Astrocyte (in vitro differentiated cells and primary cell): ENCODE measurements around the gene RAB37. TPM values are rescaled to one million over a fixed set of nuclear protein-coding genes. Genes with fewer than 3 reads are reported as not detected.

Source experiments
- DNase-seq: peaks from one replicate; pipeline ENCODE4 v3.0.0-alpha.2; 2010; ENCODE audit warnings: low read depth
- FAIRE-seq: peaks from 2 replicates; lab custom pipeline; 2011; peaks lifted over from hg19 to GRCh38; lab: Jason Lieb, UNC
- H2AFZ ChIP-seq: 2 replicates; pipeline ENCODE4 v1.6.0; 2012; ENCODE audit warnings: low read depth, low read length, inconsistent platforms
- H3K27ac ChIP-seq: 2 replicates; pipeline ENCODE4 v1.5.1; 2011; ENCODE audit warnings: low read depth, low read length, inconsistent platforms
- H3K27me3 ChIP-seq: 2 replicates; pipeline ENCODE4 v1.6.0; 2011; ENCODE audit warnings: low read length, inconsistent platforms; ENCODE audit not compliant: insufficient read depth
- H3K36me3 ChIP-seq: 2 replicates; pipeline ENCODE4 v1.5.1; 2011; ENCODE audit warnings: low read length, inconsistent platforms; ENCODE audit not compliant: insufficient read depth
- H3K4me1 ChIP-seq: 2 replicates; pipeline ENCODE4 v1.5.1; 2011; ENCODE audit warnings: low read length, inconsistent platforms; ENCODE audit not compliant: insufficient read depth
- H3K4me2 ChIP-seq: 2 replicates; pipeline ENCODE4 v1.6.0; 2012; ENCODE audit warnings: low read length, inconsistent platforms
- H3K4me3 ChIP-seq: 2 replicates; pipeline ENCODE4 v1.5.1; 2011; ENCODE audit warnings: low read depth, mild to moderate bottlenecking, low read length, inconsistent platforms; ENCODE audit not compliant: insufficient read depth
- H3K79me2 ChIP-seq: 2 replicates; pipeline ENCODE4 v1.6.0; 2012; ENCODE audit warnings: mild to moderate bottlenecking, low read length, inconsistent platforms; ENCODE audit not compliant: insufficient read depth
- H3K9ac ChIP-seq: 2 replicates; pipeline ENCODE4 v1.6.0; 2012; ENCODE audit warnings: mild to moderate bottlenecking, low read length, inconsistent platforms
- H3K9me3 ChIP-seq: 2 replicates; pipeline ENCODE4 v1.5.1; 2012; ENCODE audit warnings: low read depth, mild to moderate bottlenecking, low read length, inconsistent platforms; ENCODE audit not compliant: insufficient read depth
- H4K20me1 ChIP-seq: 2 replicates; pipeline ENCODE4 v1.6.0; 2012; ENCODE audit warnings: low read length, inconsistent platforms; ENCODE audit not compliant: insufficient read depth
- H3K27ac Mint-ChIP-seq: one replicate; pipeline ENCODE4 v1.8.0; 2021; ENCODE audit warnings: mild to moderate bottlenecking, mixed read lengths; ENCODE audit not compliant: unreplicated experiment
- H3K27me3 Mint-ChIP-seq: one replicate; pipeline ENCODE4 v1.8.0; 2021; ENCODE audit warnings: low read depth, mixed read lengths; ENCODE audit not compliant: unreplicated experiment
- H3K36me3 Mint-ChIP-seq: one replicate; pipeline ENCODE4 v1.8.0; 2021; ENCODE audit warnings: low read depth, mixed read lengths; ENCODE audit not compliant: unreplicated experiment
- H3K4me1 Mint-ChIP-seq: one replicate; pipeline ENCODE4 v1.8.0; 2021; ENCODE audit warnings: low read depth, mixed read lengths; ENCODE audit not compliant: unreplicated experiment
- H3K4me3 Mint-ChIP-seq: one replicate; pipeline ENCODE4 v1.8.0; 2021; ENCODE audit warnings: mild to moderate bottlenecking, moderate library complexity, mixed read lengths; ENCODE audit not compliant: unreplicated experiment
- H3K9me3 Mint-ChIP-seq: one replicate; pipeline ENCODE4 v1.8.0; 2021; ENCODE audit warnings: mild to moderate bottlenecking, mixed read lengths; ENCODE audit not compliant: unreplicated experiment
- EZH2 ChIP-seq: IDR thresholded peaks from 2 replicates; pipeline ENCODE4 v1.6.1; 2012; ENCODE audit warnings: mild to moderate bottlenecking, low read length, inconsistent platforms; ENCODE audit not compliant: insufficient read depth
- total RNA-seq: library from RNA; stranded (reverse); gene quantifications from 2 replicates; pipeline ENCODE4 v1.2.1, GENCODE V29; 2021
- TF ChIP-seq, protein P1 (sequence below): IDR thresholded peaks from 2 replicates; pipeline ENCODE4 v1.5.1; 2011; ENCODE audit warnings: low read depth, mild to moderate bottlenecking, inconsistent platforms, low read length, moderate library complexity; ENCODE audit not compliant: insufficient read depth

Gene RAB37
- total RNA-seq, 1 donor from 2014 or later, result 0.77 TPM

DNA sequence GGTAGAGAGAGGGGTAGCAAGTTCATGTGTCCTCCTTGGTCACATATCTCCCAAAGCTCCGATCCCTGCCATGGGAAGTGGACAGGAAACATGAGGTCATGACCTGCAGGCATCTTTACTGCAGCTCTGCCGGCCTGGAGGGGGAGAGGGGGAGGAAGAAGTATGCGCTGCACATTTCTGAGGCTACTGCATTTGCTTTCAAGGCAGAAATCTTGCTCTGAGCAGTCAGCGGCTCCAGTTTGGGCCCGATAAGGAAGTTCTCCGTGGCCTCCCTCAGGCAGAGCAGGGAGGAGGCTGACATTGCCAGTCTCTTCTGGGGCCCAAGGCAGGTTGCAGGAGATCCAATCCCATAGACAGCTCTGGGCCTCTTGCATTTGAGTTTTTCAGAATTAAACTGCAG, 9.9 kb downstream of the RAB37 start:
- peaks cover 4% of the 10 kb centered on the region for H3K27me3 Mint-ChIP-seq
- no peak overlapping the region for H3K27ac Mint-ChIP-seq
- Histone ChIP-seq H3K9ac (no peak overlapping the region), H3K79me2 (peaks cover 23% of the 10 kb centered on the region), H4K20me1 (peaks cover 15% of the 10 kb centered on the region), H3K27me3 (peaks cover 7% of the 10 kb centered on the region), H2AFZ (no peak overlapping the region), H3K36me3 (no peaks in the 10 kb centered on the region), H3K9me3 (no peaks in the 10 kb centered on the region), H3K4me2 (no peak overlapping the region), H3K27ac (no peak overlapping the region), H3K4me1 (peaks cover 15% of the 10 kb centered on the region), H3K4me3 (no peak overlapping the region)
- TF ChIP-seq, protein P1, sequence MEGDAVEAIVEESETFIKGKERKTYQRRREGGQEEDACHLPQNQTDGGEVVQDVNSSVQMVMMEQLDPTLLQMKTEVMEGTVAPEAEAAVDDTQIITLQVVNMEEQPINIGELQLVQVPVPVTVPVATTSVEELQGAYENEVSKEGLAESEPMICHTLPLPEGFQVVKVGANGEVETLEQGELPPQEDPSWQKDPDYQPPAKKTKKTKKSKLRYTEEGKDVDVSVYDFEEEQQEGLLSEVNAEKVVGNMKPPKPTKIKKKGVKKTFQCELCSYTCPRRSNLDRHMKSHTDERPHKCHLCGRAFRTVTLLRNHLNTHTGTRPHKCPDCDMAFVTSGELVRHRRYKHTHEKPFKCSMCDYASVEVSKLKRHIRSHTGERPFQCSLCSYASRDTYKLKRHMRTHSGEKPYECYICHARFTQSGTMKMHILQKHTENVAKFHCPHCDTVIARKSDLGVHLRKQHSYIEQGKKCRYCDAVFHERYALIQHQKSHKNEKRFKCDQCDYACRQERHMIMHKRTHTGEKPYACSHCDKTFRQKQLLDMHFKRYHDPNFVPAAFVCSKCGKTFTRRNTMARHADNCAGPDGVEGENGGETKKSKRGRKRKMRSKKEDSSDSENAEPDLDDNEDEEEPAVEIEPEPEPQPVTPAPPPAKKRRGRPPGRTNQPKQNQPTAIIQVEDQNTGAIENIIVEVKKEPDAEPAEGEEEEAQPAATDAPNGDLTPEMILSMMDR, result no peak
- no peak for TF ChIP-seq EZH2
- no peak for FAIRE-seq
- peak overlapping the region; percentile 55 for H3K4me3 Mint-ChIP-seq
- peaks cover 23% of the 10 kb centered on the region for H3K4me1 Mint-ChIP-seq
- no peak for DNase-seq
- no peaks in the 10 kb centered on the region for H3K36me3 Mint-ChIP-seq
- no peaks in the 10 kb centered on the region for H3K9me3 Mint-ChIP-seq

DNA sequence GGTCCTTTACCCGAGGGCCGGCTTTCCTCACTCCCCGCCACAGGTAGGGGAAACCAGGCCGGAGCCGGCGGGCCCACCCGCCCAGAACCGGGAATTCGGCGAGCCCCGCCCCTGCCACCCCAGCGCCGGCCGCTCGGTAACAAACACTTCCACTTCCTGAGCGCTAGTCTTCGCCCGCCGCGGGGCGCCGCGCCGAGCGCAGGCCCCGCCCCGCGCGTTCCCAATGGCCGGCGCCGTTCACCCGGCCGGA, 11.1 kb downstream of the RAB37 start:
- no peaks in the 10 kb centered on the region for H3K9me3 Mint-ChIP-seq
- H3K4me1 Mint-ChIP-seq, result peaks cover 23% of the 10 kb centered on the region

More for the DNA sequence above, 11.1 kb downstream of the RAB37 start:
- Histone ChIP-seq H3K4me3 (peak overlapping the region; percentile 57), H4K20me1 (peaks cover 23% of the 10 kb centered on the region), H3K79me2 (peaks cover 33% of the 10 kb centered on the region), H3K36me3 (no peaks in the 10 kb centered on the region), H2AFZ (peak overlapping the region; percentile 56), H3K27me3 (peaks cover 7% of the 10 kb centered on the region), H3K27ac (no peak overlapping the region), H3K9me3 (no peaks in the 10 kb centered on the region), H3K4me1 (peaks cover 15% of the 10 kb centered on the region), H3K4me2 (peak overlapping the region; percentile 84), H3K9ac (peak overlapping the region; percentile 62)
- H3K27ac Mint-ChIP-seq, result no peak overlapping the region
- TF ChIP-seq, protein P1, result no peak
- no peak for TF ChIP-seq EZH2
- DNase-seq, result peak; percentile 70
- no peak for FAIRE-seq
- H3K27me3 Mint-ChIP-seq, result peaks cover under 1% of the 10 kb centered on the region
- H3K36me3 Mint-ChIP-seq, result peaks cover 5% of the 10 kb centered on the region
- H3K4me3 Mint-ChIP-seq, result peak overlapping the region; percentile 60
